Naive thymus-derived CD4-positive, alpha-beta T cell (primary cell): ENCODE results near the gene REXO5. TPM values are rescaled to one million over a fixed set of nuclear protein-coding genes. Genes with fewer than 3 reads are reported as not detected.
A peak's percentile ranks its signal among the peaks of the same experiment; 100 is the strongest.

Source experiments
- ATAC-seq: fragments of 150-1000 bp; cut with Tn5 transposase; 2 replicates; pipeline ENCODE4 v1.10.0; 2021; ENCODE audit warnings: mild to moderate bottlenecking, moderate library complexity
- CTCF ChIA-PET: fragments of 350-600 bp; sonication (Branson Sonifier 250); formaldehyde crosslinking; loops from one replicate; lab custom pipeline; 2021; ENCODE audit warnings: antibody characterized with exemption; lab: Charles Lee
- POLR2A ChIA-PET: fragments of 350-600 bp; sonication (Branson Sonifier 250); formaldehyde crosslinking; loops from one replicate; lab custom pipeline; 2021; ENCODE audit warnings: antibody characterized with exemption, inconsistent platforms; lab: Charles Lee
- DNase-seq, 9 donors: peaks; one replicate each; pipeline versions ENCODE4 v3.0.0 to v3.0.0-alpha.2; 2020 to 2022; ENCODE audit warnings: mixed read lengths in 1 of 9
- H3K27ac ChIP-seq: one replicate; pipeline ENCODE4 v1.7.0; 2013; ENCODE audit warnings: mild to moderate bottlenecking, low read depth, low read length, moderate library complexity
- H3K27me3 ChIP-seq, 2 donors: one replicate each; pipeline ENCODE4 v1.7.0; 2013; ENCODE audit warnings: low read length in 2 of 2, mild to moderate bottlenecking in 2 of 2, moderate library complexity in 2 of 2; ENCODE audit not compliant: control insufficient read depth in 2 of 2, insufficient read depth in 2 of 2
- H3K36me3 ChIP-seq, 3 experiments: 1 replicate in 2 of 3; 2 replicates in 1 of 3; pipeline ENCODE4 v1.7.0; 2013; ENCODE audit warnings: low read length in 3 of 3, mild to moderate bottlenecking in 3 of 3, moderate library complexity in 1 of 3; ENCODE audit not compliant: insufficient read depth in 3 of 3, control insufficient read depth in 2 of 3
- H3K4me1 ChIP-seq, 2 donors: one replicate each; pipeline ENCODE4 v1.7.0; 2013; ENCODE audit warnings: low read length in 2 of 2, mild to moderate bottlenecking in 2 of 2, moderate library complexity in 1 of 2; ENCODE audit not compliant: control insufficient read depth in 2 of 2, insufficient read depth in 2 of 2
- H3K4me3 ChIP-seq: 2 replicates; pipeline ENCODE4 v1.7.0; 2013; ENCODE audit warnings: mild to moderate bottlenecking, low read length
- H3K9me3 ChIP-seq, 3 experiments: 1 replicate in 2 of 3; 2 replicates in 1 of 3; pipeline ENCODE4 v1.7.0; 2013; ENCODE audit warnings: low read length in 3 of 3; ENCODE audit not compliant: control insufficient read depth in 2 of 3
- H3K27ac Mint-ChIP-seq, 9 donors: one replicate each; pipeline ENCODE4 v1.8.0; 2020 to 2022; ENCODE audit warnings: mixed read lengths in 9 of 9, mild to moderate bottlenecking in 8 of 9, moderate library complexity in 5 of 9, inconsistent platforms in 2 of 9
- H3K27me3 Mint-ChIP-seq, 5 donors: one replicate each; pipeline ENCODE4 v1.8.0; 2021 to 2022; ENCODE audit warnings: mixed read lengths in 5 of 5, mild to moderate bottlenecking in 1 of 5
- H3K36me3 Mint-ChIP-seq, 5 donors: one replicate each; pipeline ENCODE4 v1.8.0; 2020 to 2022; ENCODE audit warnings: mixed read lengths in 5 of 5, mild to moderate bottlenecking in 3 of 5, inconsistent platforms in 1 of 5
- H3K4me1 Mint-ChIP-seq, 7 donors: one replicate each; pipeline ENCODE4 v1.8.0; 2020 to 2022; ENCODE audit warnings: mixed read lengths in 7 of 7, mild to moderate bottlenecking in 3 of 7, inconsistent platforms in 1 of 7
- H3K4me3 Mint-ChIP-seq, 10 donors: one replicate each; pipeline ENCODE4 v1.8.0; 2020 to 2022; ENCODE audit warnings: mild to moderate bottlenecking in 10 of 10, mixed read lengths in 10 of 10, moderate library complexity in 6 of 10, inconsistent platforms in 2 of 10
- H3K9me3 Mint-ChIP-seq, 11 donors: one replicate each; pipeline ENCODE4 v1.8.0; 2020 to 2022; ENCODE audit warnings: mixed read lengths in 11 of 11, mild to moderate bottlenecking in 4 of 11, inconsistent platforms in 1 of 11, moderate library complexity in 1 of 11
- intact Hi-C, 2 donors: fragments of 100-400 bp; cut with micrococcal nuclease; formaldehyde crosslinking; loops; one replicate each; pipeline ENCODE4 v1.15.1; 2023
- polyA plus RNA-seq, 2 donors: library from polyadenylated mRNA; unstranded; fragments of 300-500 nt; fragmentation: Illumina TruSeq; gene quantifications; one replicate each; pipeline ENCODE4 v1.2.3, GENCODE V29; 2021
- total RNA-seq, 6 experiments: library from RNA in 5 of 6; stranded (reverse) in 5 of 6; gene quantifications; 1 replicate in 5 of 6; 2 replicates in 1 of 6; pipeline ENCODE4 v1.2.3 and lab custom pipeline; 2021 to 2026

REXO5 gene
- total and polyA plus RNA-seq, 7 experiments from 2014 or later: 0.35 to 9.5 (median 1.6) TPM; not detected in 2

DNA sequence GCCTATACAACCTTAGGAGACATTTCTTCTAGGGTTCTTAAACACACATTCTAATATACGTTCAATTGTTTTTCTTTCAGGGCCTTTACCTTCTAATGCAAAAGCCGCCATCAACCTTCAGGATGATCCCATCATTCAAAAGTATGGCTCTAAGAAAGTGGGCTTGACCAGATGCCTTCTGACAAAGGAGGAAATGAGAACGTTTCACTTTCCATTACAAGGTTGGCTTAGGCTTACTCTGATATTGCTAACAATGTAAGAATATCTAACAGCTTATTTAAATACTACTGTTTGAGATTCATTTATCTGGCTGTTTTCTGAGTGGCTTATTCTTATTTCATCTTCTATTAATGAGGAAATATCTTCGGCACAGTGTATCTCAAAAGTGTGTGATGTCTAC is 15.4 kb downstream of the REXO5 start:
- Histone ChIP-seq H3K9me3 (no peaks in the 10 kb centered on the region), H3K4me3 (no peak overlapping the region), H3K27ac (no peak overlapping the region), H3K27me3 (no peaks in the 10 kb centered on the region), H3K36me3 (no peaks in the 10 kb centered on the region), H3K4me1 (no peaks in the 10 kb centered on the region)
- Mint-ChIP-seq H3K9me3 (no peaks in the 10 kb centered on the region), H3K36me3 (peaks cover 0 to 37% (median 0%) of the 10 kb centered on the region in 5 donors), H3K27me3 (no peaks in the 10 kb centered on the region), H3K27ac (no peak overlapping the region), H3K4me1 (peaks cover 0 to 20% (median 5%) of the 10 kb centered on the region in 7 donors), H3K4me3 (no peak overlapping the region)
- DNase-seq (no peak), ATAC-seq (no peak)
- ChIA-PET CTCF (no interaction called here), POLR2A (no interaction called here)
- intact Hi-C loops: no loop called here

GRCh38 chr16:20822521-20823325 is 16.4 kb downstream of the REXO5 start:
- Mint-ChIP-seq H3K4me1 (peaks cover 0 to 20% (median 5%) of the 10 kb centered on the region in 7 donors), H3K27me3 (no peaks in the 10 kb centered on the region), H3K9me3 (no peaks in the 10 kb centered on the region), H3K27ac (peak overlapping the region in 1 of 9 donors; percentile 64), H3K36me3 (peaks cover 0 to 41% (median 0%) of the 10 kb centered on the region in 5 donors), H3K4me3 (peak overlapping the region in 1 of 10 donors; percentile 13)
- Histone ChIP-seq H3K9me3 (no peaks in the 10 kb centered on the region), H3K27me3 (no peaks in the 10 kb centered on the region), H3K4me1 (no peaks in the 10 kb centered on the region), H3K36me3 (no peaks in the 10 kb centered on the region), H3K4me3 (no peak overlapping the region), H3K27ac (no peak overlapping the region)
- ChIA-PET POLR2A (no interaction called here), CTCF (interaction anchor here (0.6 kb wide), 1 partner anchor 264 kb away, joined by 3 read pairs; no protein-coding TSS in a partner anchor)
- DNase-seq (no peak), ATAC-seq (no peak)
- intact Hi-C loops: no loop called here

GRCh38 chr16:20826039-20826566 is 19.8 kb downstream of the REXO5 start:
- H3K27me3 Mint-ChIP-seq: no peaks in the 10 kb centered on the region
- H3K4me3 Mint-ChIP-seq: no peak overlapping the region
- peaks cover 0 to 27% (median 0%) of the 10 kb centered on the region in 5 donors for H3K36me3 Mint-ChIP-seq
- ChIA-PET POLR2A (no interaction called here), CTCF (no interaction called here)
- intact Hi-C loops: no loop called here
- no peak overlapping the region for H3K4me3 ChIP-seq
- no peaks in the 10 kb centered on the region for H3K9me3 Mint-ChIP-seq
- H3K9me3 ChIP-seq: no peaks in the 10 kb centered on the region
- no peaks in the 10 kb centered on the region for H3K4me1 ChIP-seq
- no peaks in the 10 kb centered on the region for H3K36me3 ChIP-seq
- H3K4me1 Mint-ChIP-seq: peaks cover 0 to 18% (median 5%) of the 10 kb centered on the region in 7 donors
- ATAC-seq: no peak
- H3K27me3 ChIP-seq: no peaks in the 10 kb centered on the region
- no peak overlapping the region for H3K27ac ChIP-seq
- no peak for DNase-seq
- H3K27ac Mint-ChIP-seq: no peak overlapping the region

DNA sequence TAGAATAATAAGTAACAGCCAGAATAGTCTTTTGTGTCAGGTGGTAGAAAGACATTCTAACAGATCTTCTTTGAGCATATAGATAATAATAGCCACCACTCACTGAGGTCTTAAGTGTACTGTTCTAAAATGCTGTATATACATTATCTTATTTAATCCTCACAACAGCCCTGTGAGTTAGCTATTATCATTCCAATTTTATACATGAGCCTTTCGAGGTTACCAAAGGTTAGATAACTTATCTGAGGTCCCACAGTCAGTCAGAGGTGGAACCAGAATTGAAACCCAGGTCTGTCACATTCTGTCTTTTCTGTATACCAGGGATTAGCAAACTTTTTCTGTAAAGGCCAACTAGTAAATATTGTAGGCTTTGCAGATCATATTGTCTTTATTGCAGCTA is 23.2 kb downstream of the REXO5 start:
- intact Hi-C loops: loop anchor here in 1 of 2 donors (1.0 kb wide), 1 partner anchor 24 kb away; no protein-coding TSS in a partner anchor
- no peak for ATAC-seq

GRCh38 chr16:20830372-20830771 is 24.0 kb downstream of the REXO5 start:
- CTCF ChIA-PET: no interaction called here

More for the DNA sequence above, 23.2 kb downstream of the REXO5 start:
- Mint-ChIP-seq H3K36me3 (peaks cover 0 to 23% (median 0%) of the 10 kb centered on the region in 5 donors), H3K4me3 (no peak overlapping the region), H3K4me1 (no peaks in the 10 kb centered on the region), H3K27ac (no peak overlapping the region), H3K27me3 (no peaks in the 10 kb centered on the region), H3K9me3 (peaks cover 0 to 6% (median 2%) of the 10 kb centered on the region in 11 donors)
- H3K9me3 ChIP-seq: no peaks in the 10 kb centered on the region
- no peak overlapping the region for H3K27ac ChIP-seq
- POLR2A ChIA-PET: no interaction called here
- CTCF ChIA-PET: no interaction called here
- no peaks in the 10 kb centered on the region for H3K4me1 ChIP-seq
- no peaks in the 10 kb centered on the region for H3K27me3 ChIP-seq
- no peaks in the 10 kb centered on the region for H3K36me3 ChIP-seq
- no peak for DNase-seq
- H3K4me3 ChIP-seq: no peak overlapping the region

DNA sequence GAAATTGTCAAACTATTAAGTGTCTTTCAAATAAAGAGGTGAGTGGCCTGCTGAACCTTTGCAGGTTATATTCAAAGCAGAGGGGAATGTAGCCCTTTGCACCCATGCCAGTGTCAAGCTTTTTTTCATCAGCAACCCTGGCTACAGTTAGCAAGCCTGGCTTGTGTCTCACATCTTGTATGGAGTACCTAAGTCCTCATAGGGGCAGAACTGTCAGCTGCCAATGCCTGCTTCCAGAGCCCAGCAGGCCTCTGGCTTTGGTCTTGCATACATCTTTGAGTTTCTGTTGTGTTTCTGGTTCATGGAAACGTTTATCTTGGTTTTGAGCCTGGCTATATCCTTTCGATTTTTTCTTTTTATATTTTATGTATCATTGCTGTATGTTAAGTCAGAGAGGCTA is 26.8 kb downstream of the REXO5 start:
- Histone ChIP-seq H3K4me1 (no peaks in the 10 kb centered on the region), H3K27me3 (no peaks in the 10 kb centered on the region), H3K9me3 (no peaks in the 10 kb centered on the region), H3K27ac (no peak overlapping the region), H3K36me3 (no peaks in the 10 kb centered on the region), H3K4me3 (no peak overlapping the region)
- Mint-ChIP-seq H3K4me1 (no peaks in the 10 kb centered on the region), H3K9me3 (peaks cover 0 to 37% (median 9%) of the 10 kb centered on the region in 11 donors), H3K36me3 (peaks cover 0 to 46% (median 9%) of the 10 kb centered on the region in 5 donors), H3K4me3 (no peak overlapping the region), H3K27ac (no peak overlapping the region), H3K27me3 (no peaks in the 10 kb centered on the region)
- ATAC-seq: no peak
- intact Hi-C loops: no loop called here
- ChIA-PET POLR2A (no interaction called here), CTCF (interaction anchor here (0.6 kb wide), 2 partner anchors 31 to 80 kb away, joined by 4 read pairs; no protein-coding TSS in a partner anchor)
- DNase-seq: no peak

More at GRCh38 chr16:20830372-20830771, 24.0 kb downstream of the REXO5 start:
- Histone ChIP-seq H3K9me3 (no peaks in the 10 kb centered on the region), H3K36me3 (no peaks in the 10 kb centered on the region), H3K27me3 (no peaks in the 10 kb centered on the region), H3K4me3 (no peak overlapping the region), H3K27ac (no peak overlapping the region), H3K4me1 (no peaks in the 10 kb centered on the region)
- Mint-ChIP-seq H3K4me3 (no peak overlapping the region), H3K4me1 (no peaks in the 10 kb centered on the region), H3K27me3 (no peaks in the 10 kb centered on the region), H3K27ac (no peak overlapping the region), H3K9me3 (peaks cover 0 to 15% (median 4%) of the 10 kb centered on the region in 11 donors), H3K36me3 (peaks cover 0 to 31% (median 0%) of the 10 kb centered on the region in 5 donors)
- DNase-seq (no peak), ATAC-seq (no peak)
- POLR2A ChIA-PET: no interaction called here
- intact Hi-C loops: no loop called here
